Large intestine (tissue), 12 donors: ENCODE results near the gene TMEM222. TPM values are rescaled to one million over a fixed set of nuclear protein-coding genes. Genes with fewer than 3 reads are reported as not detected.
A peak's percentile ranks its signal among the peaks of the same experiment; 100 is the strongest.
"Not testable (repeated sequence)": the region's sequence is repeated elsewhere in the genome, so short reads cannot be mapped to it uniquely, and the experiment has no call there.

ENCODE experiments used
- DNase-seq, 2 donors: peaks; one replicate each; pipeline versions ENCODE4 v3.0.0 to v3.0.0-alpha.2; 2013
- H3K27ac ChIP-seq: one replicate; pipeline ENCODE4 v1.5.1; 2013; ENCODE audit warnings: low read length
- H3K27me3 ChIP-seq: 2 replicates; pipeline ENCODE4 v1.6.1; 2013; ENCODE audit warnings: low read length; ENCODE audit not compliant: control insufficient read depth, insufficient read depth
- H3K36me3 ChIP-seq: 2 replicates; pipeline ENCODE4 v1.6.1; 2013; ENCODE audit warnings: low read length; ENCODE audit not compliant: control insufficient read depth, insufficient read depth
- H3K4me1 ChIP-seq: one replicate; pipeline ENCODE4 v1.6.1; 2013; ENCODE audit warnings: low read length; ENCODE audit not compliant: control insufficient read depth, insufficient read depth
- H3K4me3 ChIP-seq: one replicate; pipeline ENCODE4 v1.5.1; 2013; ENCODE audit warnings: low read length
- H3K9me3 ChIP-seq: one replicate; pipeline ENCODE4 v1.6.1; 2013; ENCODE audit warnings: mild to moderate bottlenecking, low read depth, low read length, moderate library complexity; ENCODE audit not compliant: control insufficient read depth
- WGBS: methylation state at CpG from one replicate; pipeline ENCODE4 v1.1.5; 2013; ENCODE audit warnings: low lambda C conversion rate; ENCODE audit not compliant: insufficient coverage; 5-methylcytosine and 5-hydroxymethylcytosine counted together
- long read RNA-seq, 11 donors: transcript quantifications; one replicate each; lab custom pipeline, GENCODE V29; 2026
- polyA plus RNA-seq: library from polyadenylated mRNA; unstranded; fragments of 120-200 nt; gene quantifications from one replicate; pipeline ENCODE4 v1.2.1, GENCODE V29; 2013

TMEM222 gene
- polyA plus RNA-seq, result 41.2 TPM
- long read RNA-seq, donor 1, transcript TMEM222-211 (6 exons, 1,613 nt), result major isoform, 5 of 8 reads
- long read RNA-seq, donor 1, partial matches to known transcripts, result 0 of 8 reads
- long read RNA-seq, donor 1, other reads (novel, unspliced or antisense), result 0 of 8 reads
- long read RNA-seq, donor 2, transcript TMEM222-211 (6 exons, 1,613 nt), result major isoform, 9 of 11 reads
- long read RNA-seq, donor 2, partial matches to known transcripts, result 0 of 11 reads
- long read RNA-seq, donor 2, other reads (novel, unspliced or antisense), result 0 of 11 reads
- long read RNA-seq, donor 3, result 0 reads
- long read RNA-seq, donor 4, partial matches to known transcripts, result 0 of 2 reads
- long read RNA-seq, donor 4, other reads (novel, unspliced or antisense), result 0 of 2 reads
- long read RNA-seq, donor 5, transcript TMEM222-211 (6 exons, 1,613 nt), result major isoform, 6 of 8 reads
- long read RNA-seq, donor 5, partial matches to known transcripts, result 0 of 8 reads
- long read RNA-seq, donor 5, other reads (novel, unspliced or antisense), result 0 of 8 reads
- long read RNA-seq, donor 6, transcript TMEM222-211 (6 exons, 1,613 nt), result major isoform, 13 of 16 reads
- long read RNA-seq, donor 6, partial matches to known transcripts, result 0 of 16 reads
- long read RNA-seq, donor 6, other reads (novel, unspliced or antisense), result 0 of 16 reads
- long read RNA-seq, donor 7, transcript TMEM222-211 (6 exons, 1,613 nt), result major isoform, 6 of 8 reads
- long read RNA-seq, donor 7, partial matches to known transcripts, result 0 of 8 reads
- long read RNA-seq, donor 7, other reads (novel, unspliced or antisense), result 0 of 8 reads
- long read RNA-seq, donor 8, transcript TMEM222-211 (6 exons, 1,613 nt), result major isoform, 20 of 43 reads
- long read RNA-seq, donor 8, partial matches to known transcripts, result 19 of 43 reads
- long read RNA-seq, donor 8, other reads (novel, unspliced or antisense), result 0 of 43 reads
- long read RNA-seq, donor 9, transcript TMEM222-211 (6 exons, 1,613 nt), result major isoform, 9 of 14 reads
- long read RNA-seq, donor 9, partial matches to known transcripts, result 0 of 14 reads
- long read RNA-seq, donor 9, other reads (novel, unspliced or antisense), result 0 of 14 reads
- long read RNA-seq, donor 10, transcript TMEM222-211 (6 exons, 1,613 nt), result major isoform, 13 of 13 reads
- long read RNA-seq, donor 10, partial matches to known transcripts, result 0 of 13 reads
- long read RNA-seq, donor 10, other reads (novel, unspliced or antisense), result 0 of 13 reads
- long read RNA-seq, donor 11, transcript TMEM222-211 (6 exons, 1,613 nt), result major isoform, 6 of 10 reads
- long read RNA-seq, donor 11, partial matches to known transcripts, result 0 of 10 reads
- long read RNA-seq, donor 11, other reads (novel, unspliced or antisense), result 0 of 10 reads

- Histone ChIP-seq H3K9me3 (no peaks in the 10 kb centered on the region), H3K27ac (peak within 1 kb of the TSS; percentile 96), H3K36me3 (peaks cover 16% of the 10 kb centered on the region), H3K4me1 (peaks cover 10% of the 10 kb centered on the region), H3K4me3 (peak within 1 kb of the TSS; percentile 94), H3K27me3 (peaks cover 7% of the 10 kb centered on the region)
- DNase-seq, result peak; percentile 97 to 98
- no CpG with 5 or more reads among the region's 67 CpGs for WGBS
Measured at GRCh38 chr1:27321813-27322568, at the start of gene TMEM222. Gene TMEM222, plus strand, starts transcription at chr1:27322163. Its CDS starts 35 bp downstream, at chr1:27322198.

DNA sequence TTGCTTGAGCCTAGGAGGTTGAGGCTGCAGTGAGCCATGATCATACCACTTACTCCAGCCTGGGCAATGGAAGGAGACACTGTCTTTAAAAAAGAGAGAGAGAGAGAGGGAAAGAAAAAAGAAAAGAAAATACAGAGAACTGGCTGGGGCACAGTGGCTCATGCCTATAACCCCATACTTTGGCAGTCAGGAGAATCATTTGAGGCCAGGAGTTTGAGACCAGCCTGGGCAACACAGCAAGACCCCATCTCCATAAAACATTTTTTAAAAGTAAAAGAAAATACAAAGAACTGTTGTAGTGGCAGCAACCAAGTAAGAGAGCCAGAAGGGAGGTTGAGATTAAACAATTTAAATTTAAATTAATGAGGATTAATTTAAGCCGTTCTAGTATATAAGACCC is 47.8 kb upstream of the TMEM222 start:
- no peak for DNase-seq
- WGBS, result 100% methylated on average over 1 of the region's 1 CpG
- no peaks in the 10 kb centered on the region for H3K9me3 ChIP-seq

DNA sequence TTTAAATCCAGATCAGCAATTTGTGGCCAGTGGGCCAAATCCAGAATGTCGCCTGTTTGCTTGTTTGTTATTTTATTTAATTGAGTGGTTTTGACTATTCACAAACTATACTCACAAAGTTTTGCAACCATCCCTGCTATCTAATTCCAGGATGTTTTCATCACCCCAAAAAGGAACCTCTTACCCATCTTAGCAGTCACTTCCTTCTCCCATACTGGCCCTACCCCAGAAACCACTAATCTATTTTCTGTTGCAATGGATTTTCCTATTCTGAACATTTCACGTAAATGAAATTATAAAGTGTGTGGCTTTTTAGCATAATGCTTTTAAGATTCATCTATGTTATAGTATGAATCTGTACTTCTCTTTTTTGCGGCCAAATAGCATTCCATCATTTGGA is 46.3 kb upstream of the TMEM222 start:
- H3K4me1 ChIP-seq, result no peaks in the 10 kb centered on the region
- 100% methylated on average over 1 of the region's 3 CpGs for WGBS
- H3K9me3 ChIP-seq, result no peaks in the 10 kb centered on the region
- DNase-seq, result no peak
- no peaks in the 10 kb centered on the region for H3K36me3 ChIP-seq
- H3K27ac ChIP-seq, result no peak overlapping the region
- no peaks in the 10 kb centered on the region for H3K27me3 ChIP-seq
- H3K4me3 ChIP-seq, result no peak overlapping the region

More for the DNA sequence above, 47.8 kb upstream of the TMEM222 start:
- H3K36me3 ChIP-seq, result no peaks in the 10 kb centered on the region
- no peaks in the 10 kb centered on the region for H3K4me1 ChIP-seq
- no peak overlapping the region for H3K27ac ChIP-seq
- H3K4me3 ChIP-seq, result no peak overlapping the region
- H3K27me3 ChIP-seq, result no peaks in the 10 kb centered on the region

- 63% methylated on average over 1 of the region's 11 CpGs for WGBS
- Histone ChIP-seq H3K4me1 (peaks cover 6% of the 10 kb centered on the region), H3K27me3 (no peaks in the 10 kb centered on the region), H3K36me3 (peaks cover 17% of the 10 kb centered on the region), H3K4me3 (no peak overlapping the region), H3K9me3 (no peaks in the 10 kb centered on the region), H3K27ac (no peak overlapping the region)
- DNase-seq, result peak; percentile 71 to 74
Measured at GRCh38 chr1:27284425-27285273, 37.3 kb upstream of the TMEM222 start.

- Histone ChIP-seq H3K4me1 (peaks cover 10% of the 10 kb centered on the region), H3K4me3 (no peak overlapping the region), H3K36me3 (peaks cover 17% of the 10 kb centered on the region), H3K27me3 (no peaks in the 10 kb centered on the region), H3K9me3 (no peaks in the 10 kb centered on the region), H3K27ac (no peak overlapping the region)
- DNase-seq, result no peak
- WGBS, result 80% methylated on average over 1 of the region's 2 CpGs
Measured at GRCh38 chr1:27285274-27285660, 36.7 kb upstream of the TMEM222 start.

GRCh38 chr1:27285821-27286220 is 36.1 kb upstream of the TMEM222 start:
- DNase-seq, H3K9me3 ChIP-seq, H3K27ac ChIP-seq, H3K27me3 ChIP-seq, H3K4me3 ChIP-seq: not testable (repeated sequence)
- H3K4me1 ChIP-seq, result peaks cover 14% of the 10 kb centered on the region
- WGBS, result 100% methylated on average over 1 of the region's 7 CpGs
- peaks cover 17% of the 10 kb centered on the region for H3K36me3 ChIP-seq

- no CpG with 5 or more reads among the region's 29 CpGs for WGBS
- peaks cover 35% of the 10 kb centered on the region for H3K4me1 ChIP-seq
- H3K27ac ChIP-seq, DNase-seq, H3K9me3 ChIP-seq, H3K4me3 ChIP-seq, H3K27me3 ChIP-seq: not testable (repeated sequence)
- peaks cover 26% of the 10 kb centered on the region for H3K36me3 ChIP-seq
Measured at GRCh38 chr1:27289125-27289524, 32.8 kb upstream of the TMEM222 start.

- Histone ChIP-seq H3K9me3 (no peaks in the 10 kb centered on the region), H3K27me3 (no peaks in the 10 kb centered on the region), H3K4me3 (no peak overlapping the region), H3K27ac (peak overlapping the region; percentile 61), H3K4me1 (peaks cover 35% of the 10 kb centered on the region), H3K36me3 (peaks cover 38% of the 10 kb centered on the region)
- DNase-seq, result peak; percentile 65 to 87
- 0% methylated on average over 1 of the region's 3 CpGs for WGBS
Measured at GRCh38 chr1:27290581-27290980, 31.4 kb upstream of the TMEM222 start.

DNA sequence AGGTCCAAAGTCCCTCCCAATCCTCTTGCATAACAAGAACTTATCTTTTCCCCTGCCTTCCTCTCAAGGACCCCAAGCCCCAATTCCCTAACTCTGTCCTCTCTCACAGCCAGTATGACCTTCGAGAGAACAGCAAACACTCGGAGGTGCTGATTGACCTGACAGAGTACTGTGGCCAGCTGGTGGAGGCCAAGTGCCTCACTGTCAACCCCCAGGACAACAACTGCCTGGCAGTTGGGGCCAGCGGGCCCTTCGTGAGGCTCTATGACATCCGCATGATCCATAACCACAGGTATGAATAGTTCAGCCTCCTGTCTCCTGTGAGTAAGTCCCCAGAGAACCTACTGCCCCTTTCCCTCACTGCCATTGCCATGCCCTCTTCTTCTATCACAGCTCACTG is 29.9 kb upstream of the TMEM222 start:
- Histone ChIP-seq H3K27ac (peak overlapping the region; percentile 61), H3K4me1 (peaks cover 35% of the 10 kb centered on the region), H3K27me3 (no peaks in the 10 kb centered on the region), H3K4me3 (no peak overlapping the region), H3K36me3 (peaks cover 46% of the 10 kb centered on the region), H3K9me3 (no peaks in the 10 kb centered on the region)
- WGBS, result no CpG with 5 or more reads among the region's 5 CpGs
- peak; percentile 60 to 85 for DNase-seq
